Right ventricle myocardium superior (tissue), 1 donor: Measurements from ENCODE around the gene BAHCC1. TPM values are rescaled to one million over a fixed set of nuclear protein-coding genes. Genes with fewer than 3 reads are reported as not detected.
A peak's percentile ranks its signal among the peaks of the same experiment; 100 is the strongest.

Experiments used
- ATAC-seq: fragments of 200-7000 bp; cut with Tn5 transposase; one replicate; pipeline ENCODE4 v1.9.1; 2020; ENCODE audit warnings: mild to moderate bottlenecking; ENCODE audit not compliant: poor library complexity
- DNase-seq: peaks from one replicate; pipeline ENCODE4 v3.0.0-alpha.2; 2020
- intact Hi-C: fragments of 100-400 bp; cut with DNase I; formaldehyde crosslinking; loops from one replicate; pipeline ENCODE4 v1.11.2; 2022
- total RNA-seq: library from RNA; stranded (reverse); fragmentation: NEBNext Ultra II Directional; extraction: Animal tissue kit (Norgen Biotek cat#: 25700); gene quantifications from one replicate; pipeline ENCODE4 v1.2.1, GENCODE V29; 2021
- donor health status: DM: no; HTN: yes; CAD: no; lungs with severe emphysema.

The BAHCC1 gene
- total RNA-seq, 1 donor from 2014 or later = 8.0 TPM

- DNase-seq = no peak
Observed at GRCh38 chr17:81383504-81384421, 11.5 kb upstream of the BAHCC1 start.

DNA sequence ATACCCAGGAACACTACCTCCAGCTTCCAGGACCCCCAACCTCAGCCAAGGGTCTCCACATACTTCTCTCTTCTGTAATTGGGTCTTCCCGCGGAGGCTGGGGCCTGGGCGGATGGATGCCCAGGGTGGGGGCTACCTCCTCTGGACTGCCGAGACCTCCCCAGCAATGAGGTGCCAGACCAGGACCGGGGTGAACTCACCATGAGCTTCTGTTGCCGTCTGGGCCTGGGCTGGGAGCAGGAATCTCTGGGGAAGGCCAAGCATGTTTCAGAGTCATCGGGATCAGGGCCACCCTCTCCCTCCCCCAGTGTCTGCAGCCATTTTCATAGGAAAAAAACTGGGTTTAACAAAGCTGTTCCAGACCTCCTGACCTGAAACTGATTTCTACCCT is 10.3 kb upstream of the BAHCC1 start:
- no peak for ATAC-seq
- no peak for DNase-seq
- intact Hi-C loops = no loop called here

More at GRCh38 chr17:81383504-81384421, 11.5 kb upstream of the BAHCC1 start:
- ATAC-seq = no peak
- intact Hi-C loops = no loop called here

- no peak for ATAC-seq
- intact Hi-C loops = no loop called here
Observed at GRCh38 chr17:81385320-81386111, 9.7 kb upstream of the BAHCC1 start.

DNA sequence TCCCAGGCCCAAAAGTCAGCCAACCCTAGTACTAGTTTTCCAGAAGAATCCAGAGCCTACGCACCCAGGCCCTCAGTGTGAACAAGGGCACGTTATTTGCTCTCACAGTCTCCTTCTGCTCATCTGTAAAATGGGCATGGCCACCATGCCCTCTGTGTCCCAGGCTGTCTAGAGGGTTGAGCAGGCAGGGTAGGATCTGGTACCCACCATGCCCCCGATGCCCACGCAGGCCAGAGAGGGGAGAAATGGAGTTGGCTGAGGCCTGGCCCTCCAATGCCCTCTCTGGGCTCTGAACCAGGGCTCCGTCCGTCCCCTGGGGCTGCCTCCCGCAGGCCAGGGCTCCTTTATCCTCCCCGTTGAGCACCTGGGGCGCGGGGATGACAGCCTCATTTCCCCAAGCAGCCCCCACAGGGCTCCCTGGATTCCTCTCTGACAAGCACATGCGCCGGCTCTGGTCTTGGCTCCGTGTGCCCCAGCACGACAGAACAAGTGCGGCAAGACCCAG is 9.1 kb upstream of the BAHCC1 start:
- DNase-seq (no peak), ATAC-seq (no peak)
- intact Hi-C loops = no loop called here

More at GRCh38 chr17:81385320-81386111, 9.7 kb upstream of the BAHCC1 start:
- peak; percentile 60 for DNase-seq

DNA sequence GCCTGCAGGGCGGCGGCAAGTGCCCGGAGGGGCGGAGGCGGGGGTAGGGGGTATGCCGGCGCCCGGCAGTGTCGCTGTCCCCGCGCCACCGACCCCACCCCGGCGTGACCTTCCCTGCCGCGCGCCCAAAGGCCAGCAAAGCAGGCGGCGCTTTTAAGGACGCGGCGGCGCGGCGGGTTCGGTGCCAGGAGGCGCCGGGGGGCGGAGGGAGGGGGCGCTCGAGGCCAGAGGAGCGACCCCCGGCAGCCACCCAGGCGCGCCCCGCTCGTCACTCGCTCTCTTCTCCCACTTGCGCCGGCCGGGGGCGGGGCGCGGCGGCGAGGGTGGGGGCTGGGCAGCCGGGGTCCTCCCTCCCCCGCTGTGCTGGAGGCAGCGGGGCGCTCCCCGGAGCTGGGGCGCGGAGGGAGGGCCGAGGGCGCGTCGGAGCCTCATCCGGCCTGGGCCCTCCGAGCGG is 8.6 kb upstream of the BAHCC1 start:
- peak; percentile 69 for ATAC-seq
- DNase-seq = peak; percentile 70
- intact Hi-C loops = no loop called here

DNA sequence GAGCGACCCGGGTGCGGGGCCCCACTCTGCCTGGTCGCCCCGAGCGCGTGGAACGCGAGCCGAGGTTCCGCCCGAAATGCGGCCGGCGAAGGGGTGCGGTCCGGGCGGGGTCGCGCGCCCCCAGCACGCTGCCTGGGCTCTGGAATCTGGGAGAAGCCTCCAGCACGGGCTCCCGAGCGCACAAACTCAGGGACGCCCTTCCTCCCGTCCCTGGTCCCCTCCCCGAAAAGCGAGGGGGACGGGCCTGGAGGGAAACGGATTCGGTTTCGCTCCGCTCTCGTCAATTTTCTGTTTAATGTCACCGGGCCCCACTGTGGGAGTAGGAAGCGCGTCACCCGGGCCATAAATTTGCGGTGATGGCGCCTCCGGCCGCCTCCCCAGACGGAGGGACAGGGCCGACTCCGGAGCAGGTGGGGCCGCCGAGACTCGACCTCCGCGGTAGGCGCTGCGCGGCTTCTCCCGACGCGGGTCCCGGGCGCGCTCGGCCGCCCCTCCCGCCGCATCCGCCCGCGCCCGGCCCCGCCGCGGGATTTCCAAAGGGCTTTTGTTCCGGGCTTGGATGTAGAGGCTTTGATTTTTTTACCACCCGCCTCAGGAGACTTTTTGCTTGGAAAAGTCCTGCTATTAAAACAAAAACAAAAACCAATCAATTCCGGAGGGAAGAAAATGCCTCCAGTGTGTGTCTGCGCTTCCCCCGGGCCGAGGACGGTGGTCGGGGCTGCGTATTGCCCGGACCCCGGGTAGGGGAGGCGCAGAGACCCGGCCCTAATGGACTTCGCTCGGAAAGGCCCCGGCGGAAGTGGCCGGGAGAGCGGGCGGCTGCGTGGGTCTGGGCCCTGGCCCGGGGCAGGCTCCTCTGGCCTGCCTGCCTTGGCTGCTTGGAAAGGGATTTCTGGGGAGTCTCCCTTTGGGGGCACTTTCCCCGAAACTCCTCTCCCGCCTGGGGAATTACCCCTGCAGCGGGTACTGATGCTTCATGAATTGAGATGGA is 7.9 kb upstream of the BAHCC1 start:
- intact Hi-C loops = no loop called here
- DNase-seq = no peak
- ATAC-seq = peak; percentile 44

DNA sequence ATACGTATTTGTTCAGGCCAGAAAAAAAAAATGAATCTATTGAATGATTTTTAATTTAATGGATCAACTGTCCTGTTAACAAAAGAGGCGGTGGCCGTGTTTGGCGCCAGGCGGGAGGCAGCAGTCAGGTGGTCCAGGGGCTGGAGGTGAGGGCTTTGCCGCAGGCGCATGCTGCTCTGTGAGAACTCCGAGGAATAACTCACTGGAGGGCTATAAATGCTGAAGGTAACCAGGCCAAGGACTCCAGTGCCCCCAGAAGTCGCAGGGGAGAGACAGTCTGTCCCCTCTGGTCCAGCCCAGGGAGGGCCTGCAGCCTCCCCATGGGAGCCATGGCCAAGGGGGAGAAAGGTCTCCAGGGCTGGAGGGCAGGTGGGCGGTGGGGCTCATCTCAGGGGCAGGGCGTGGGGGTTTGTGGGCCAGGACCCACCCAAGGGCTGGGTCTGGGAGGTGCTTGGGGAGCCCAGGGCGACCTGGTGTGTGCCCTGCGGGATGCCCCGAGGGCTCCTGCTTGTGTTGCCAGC is 7.1 kb upstream of the BAHCC1 start:
- no peak for ATAC-seq
- no peak for DNase-seq
- intact Hi-C loops = no loop called here

GRCh38 chr17:81388612-81389367 is 6.5 kb upstream of the BAHCC1 start:
- DNase-seq (no peak), ATAC-seq (no peak)
- intact Hi-C loops = no loop called here

- no peak for ATAC-seq
- DNase-seq = no peak
- intact Hi-C loops = no loop called here
Observed at GRCh38 chr17:81389585-81389984, 5.7 kb upstream of the BAHCC1 start.

DNA sequence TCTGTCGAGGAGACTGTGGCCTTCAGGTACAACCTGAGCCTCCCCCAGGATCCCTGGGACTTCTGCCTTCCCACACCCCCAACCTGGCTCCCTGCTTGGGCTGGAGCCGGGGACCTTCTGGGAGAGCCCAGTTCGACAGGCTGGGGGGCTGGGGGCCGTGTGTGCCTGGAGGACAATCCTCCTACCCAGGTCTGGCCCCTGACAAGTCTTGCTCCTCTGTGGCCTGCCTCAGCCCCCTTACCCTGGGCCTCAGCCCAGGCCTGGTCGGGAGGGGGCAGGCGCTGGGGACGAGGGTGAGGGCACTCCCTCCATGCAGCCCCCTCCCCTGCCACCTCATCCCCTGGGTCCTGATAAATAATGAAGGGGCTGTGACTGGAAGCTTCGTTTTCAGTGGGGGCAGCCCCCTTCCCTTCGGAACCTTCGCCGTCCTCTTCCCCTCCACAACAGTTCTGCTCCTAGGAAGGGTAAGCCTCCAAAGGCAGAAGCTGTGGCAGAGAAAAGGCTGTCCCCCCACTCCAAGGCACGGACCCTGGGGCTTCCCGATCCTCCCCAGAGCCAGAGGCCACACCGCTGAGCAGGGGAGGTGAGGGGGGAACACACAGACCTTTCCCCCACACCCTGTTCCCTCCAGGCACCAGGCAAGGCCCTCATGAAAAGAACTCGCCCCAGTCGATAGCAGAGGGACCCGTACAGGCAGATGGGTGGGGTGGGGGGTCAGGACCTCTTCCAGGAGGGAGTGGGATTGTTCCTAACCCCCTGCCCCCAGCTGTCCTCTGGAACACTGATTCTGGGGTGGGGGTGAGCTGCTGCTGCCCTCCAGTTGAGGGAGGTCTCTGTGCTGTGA is 5.0 kb upstream of the BAHCC1 start:
- intact Hi-C loops = loop anchor here (5.0 kb wide), 1 partner anchor 93 kb away; the partner anchor contains the start of gene SLC38A10
- DNase-seq (no peak), ATAC-seq (no peak)

- DNase-seq (no peak), ATAC-seq (no peak)
- intact Hi-C loops = loop anchor here (5.0 kb wide), 1 partner anchor 94 kb away; the partner anchor contains the start of gene SLC38A10
Observed at GRCh38 chr17:81390873-81391255, 4.4 kb upstream of the BAHCC1 start.

DNA sequence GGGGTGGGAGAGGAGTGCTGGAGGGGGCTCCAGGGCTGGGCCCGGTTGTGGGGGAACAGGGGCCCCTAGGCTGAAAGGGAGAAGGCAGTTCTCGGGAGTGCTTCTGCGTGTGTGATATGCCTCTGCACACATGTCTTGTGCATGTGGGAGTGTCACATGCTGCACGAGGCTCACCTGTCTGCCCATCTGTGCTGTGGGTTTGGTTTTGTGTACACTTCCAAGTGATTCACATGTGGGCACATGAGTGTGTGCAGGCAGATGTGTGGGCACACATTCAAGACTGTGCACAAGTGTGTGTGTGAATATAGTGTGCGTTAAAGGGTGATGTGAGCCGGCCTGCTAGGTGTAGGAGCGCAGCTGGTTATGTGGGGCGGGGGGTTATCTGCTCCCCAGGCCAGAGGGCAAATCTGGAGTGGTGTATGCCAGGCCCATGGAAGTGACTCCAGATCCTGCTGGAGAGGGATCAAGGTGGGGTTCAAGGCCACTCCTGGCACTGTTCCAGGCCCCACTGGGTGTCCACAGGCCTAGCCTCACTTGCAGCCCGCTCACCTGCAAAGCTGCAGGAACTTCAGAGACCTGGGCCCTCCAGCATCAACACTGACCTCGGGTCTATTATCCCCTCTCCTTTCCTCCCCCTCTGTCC is 3.8 kb upstream of the BAHCC1 start:
- ATAC-seq (no peak), DNase-seq (no peak)
- intact Hi-C loops = loop anchor here (5.0 kb wide), 1 partner anchor 94 kb away; the partner anchor contains the start of gene SLC38A10

DNA sequence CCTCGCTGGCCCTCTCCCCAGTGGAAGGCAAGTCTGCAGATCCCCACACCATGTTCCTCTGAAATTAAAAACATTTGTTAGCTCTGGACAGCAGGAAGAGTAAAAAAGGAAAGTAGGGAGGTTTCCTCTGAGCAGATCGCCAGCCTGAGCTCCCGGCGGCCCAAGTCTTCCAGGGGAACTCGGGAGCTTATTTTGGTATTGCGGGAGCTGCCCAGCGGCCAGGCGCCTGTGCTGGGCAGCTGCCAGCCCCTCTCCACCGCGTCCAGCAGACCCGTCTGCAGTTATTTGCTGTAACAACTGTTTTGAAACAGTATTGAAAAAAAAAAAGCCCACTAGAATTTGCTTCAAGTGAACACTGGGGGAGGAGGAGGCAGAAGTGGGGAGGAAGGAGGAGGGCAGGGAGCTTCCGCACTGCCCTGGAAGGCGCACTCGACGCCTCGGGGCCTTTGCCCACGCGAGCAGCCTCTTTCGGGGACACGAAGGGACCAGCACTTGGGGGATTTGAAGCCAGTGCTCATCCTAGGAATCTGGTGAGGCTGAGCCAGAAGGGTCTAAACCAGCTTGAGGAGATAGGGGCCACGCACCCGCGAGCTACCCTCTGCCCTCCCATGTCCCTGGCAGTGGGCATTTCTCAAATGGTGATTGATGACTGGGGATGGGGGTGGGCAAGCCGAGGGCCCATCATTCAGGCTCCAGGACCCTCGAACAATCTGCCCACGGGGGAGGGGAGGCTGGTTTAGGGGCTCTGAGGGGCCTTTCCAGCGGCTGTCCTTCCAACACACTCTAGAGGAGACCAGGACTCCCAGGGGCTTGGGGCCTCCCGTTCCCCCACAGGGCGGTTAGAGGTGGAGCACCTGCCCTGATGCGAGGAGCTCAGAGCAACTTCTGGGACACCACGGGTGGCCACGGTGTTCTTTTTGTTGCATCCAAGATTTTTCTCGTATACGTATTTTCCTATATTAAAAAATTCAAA is 3.0 kb upstream of the BAHCC1 start:
- ATAC-seq (no peak), DNase-seq (peak; percentile 83)

DNA sequence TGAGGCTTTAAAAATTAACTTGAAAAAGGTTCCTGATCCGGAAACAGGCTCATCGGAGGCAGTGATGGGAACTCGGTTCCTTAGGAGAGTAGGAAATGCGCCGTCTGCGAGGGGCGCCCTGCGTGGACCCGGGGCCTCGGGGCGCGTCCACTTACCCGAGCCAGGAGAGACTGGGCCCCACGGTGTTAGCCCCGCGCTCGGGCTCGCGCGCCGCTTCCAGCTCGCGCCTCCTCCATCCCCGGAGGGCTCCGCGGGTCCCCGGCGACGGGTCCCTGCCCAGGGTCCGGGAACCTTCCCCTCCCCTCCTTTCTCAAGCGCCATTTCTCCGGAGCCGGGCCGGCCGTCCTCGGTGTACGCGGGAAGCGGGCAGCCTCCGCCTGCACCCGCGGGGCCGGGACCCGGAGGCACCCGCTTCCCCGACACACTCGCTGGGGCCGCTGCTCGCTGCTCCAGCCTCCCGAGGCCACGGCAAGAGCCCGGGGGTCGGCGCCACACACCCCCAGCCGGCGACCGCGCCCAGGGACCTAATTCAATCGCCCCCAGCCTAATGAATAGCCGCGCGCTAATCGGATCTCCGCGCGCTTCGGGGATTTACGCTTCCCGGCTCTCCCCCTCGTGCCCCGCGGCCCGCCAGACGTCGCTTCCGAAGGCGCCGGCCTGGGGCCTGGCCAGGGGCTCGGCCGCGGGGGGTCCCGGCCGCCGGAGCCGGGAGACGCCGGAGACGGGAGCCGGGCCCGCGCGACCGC is 2.2 kb upstream of the BAHCC1 start:
- no peak for DNase-seq
- intact Hi-C loops = loop anchor here (5.0 kb wide), 1 partner anchor 96 kb away; the partner anchor contains the start of gene SLC38A10
- ATAC-seq = no peak

More for the DNA sequence above, 3.0 kb upstream of the BAHCC1 start:
- intact Hi-C loops = loop anchor here (5.0 kb wide), 1 partner anchor 95 kb away; the partner anchor contains the start of gene SLC38A10
